Measurements from ENCODE around the gene GP2. TPM values are rescaled to one million over a fixed set of nuclear protein-coding genes. Genes with fewer than 3 reads are reported as not detected.
A peak's percentile ranks its signal among the peaks of the same experiment; 100 is the strongest.

The GP2 gene
- polyA plus RNA-seq, 3 donors, result not detected

DNA sequence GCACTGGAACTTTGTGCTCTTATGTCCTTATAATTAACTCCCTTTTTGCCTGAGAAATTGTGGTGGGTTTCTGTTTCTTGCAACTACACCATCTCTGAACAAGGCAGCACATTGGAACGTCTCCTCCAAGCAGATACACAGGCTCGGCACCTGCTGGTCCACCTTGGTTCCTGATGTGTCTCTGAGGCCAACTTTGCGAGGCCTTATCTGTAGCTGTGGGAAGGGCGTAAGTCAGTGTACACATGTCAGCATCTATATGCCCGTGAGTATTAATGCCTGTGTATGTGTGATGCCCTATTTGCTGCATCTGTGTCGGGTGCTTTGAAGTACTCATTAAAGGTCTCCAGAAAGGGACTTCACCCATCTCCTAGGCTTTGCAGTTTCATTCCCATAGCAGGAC is 17.5 kb downstream of the GP2 start:
- H3K9me3 ChIP-seq (replicated peaks in 1 of 2; ENCODE audit: control insufficient read depth in 1 of 2, insufficient read depth in 1 of 2, low read length in 2 of 2), result no peaks in the 10 kb centered on the region
- TF ChIP-seq, protein P1, sequence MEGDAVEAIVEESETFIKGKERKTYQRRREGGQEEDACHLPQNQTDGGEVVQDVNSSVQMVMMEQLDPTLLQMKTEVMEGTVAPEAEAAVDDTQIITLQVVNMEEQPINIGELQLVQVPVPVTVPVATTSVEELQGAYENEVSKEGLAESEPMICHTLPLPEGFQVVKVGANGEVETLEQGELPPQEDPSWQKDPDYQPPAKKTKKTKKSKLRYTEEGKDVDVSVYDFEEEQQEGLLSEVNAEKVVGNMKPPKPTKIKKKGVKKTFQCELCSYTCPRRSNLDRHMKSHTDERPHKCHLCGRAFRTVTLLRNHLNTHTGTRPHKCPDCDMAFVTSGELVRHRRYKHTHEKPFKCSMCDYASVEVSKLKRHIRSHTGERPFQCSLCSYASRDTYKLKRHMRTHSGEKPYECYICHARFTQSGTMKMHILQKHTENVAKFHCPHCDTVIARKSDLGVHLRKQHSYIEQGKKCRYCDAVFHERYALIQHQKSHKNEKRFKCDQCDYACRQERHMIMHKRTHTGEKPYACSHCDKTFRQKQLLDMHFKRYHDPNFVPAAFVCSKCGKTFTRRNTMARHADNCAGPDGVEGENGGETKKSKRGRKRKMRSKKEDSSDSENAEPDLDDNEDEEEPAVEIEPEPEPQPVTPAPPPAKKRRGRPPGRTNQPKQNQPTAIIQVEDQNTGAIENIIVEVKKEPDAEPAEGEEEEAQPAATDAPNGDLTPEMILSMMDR (IDR thresholded peaks at IDR 0.05), result no peak
- no peaks in the 10 kb centered on the region for H3K4me1 ChIP-seq (ENCODE audit: control insufficient read depth in 1 of 2, insufficient read depth in 2 of 2, low read length in 2 of 2)
- no peaks in the 10 kb centered on the region for H3K36me3 ChIP-seq (replicated peaks in 1 of 2; ENCODE audit: control insufficient read depth in 1 of 2, insufficient read depth in 2 of 2, low read length in 2 of 2)
- Mint-ChIP-seq H3K4me3 (no peak overlapping the region), H3K9me3 (peaks cover 0 to 2% (median 0%) of the 10 kb centered on the region in 7 donors), H3K27me3 (ENCODE audit: low read depth in 3 of 3) (peaks cover 3 to 6% (median 4%) of the 10 kb centered on the region in 3 donors), H3K27ac (no peak overlapping the region), H3K36me3 (no peaks in the 10 kb centered on the region), H3K4me1 (no peaks in the 10 kb centered on the region)
- no peak for DNase-seq
- no peak overlapping the region for H3K9ac ChIP-seq (ENCODE audit: insufficient read depth, low read length, poor library complexity, severe bottlenecking)
- no peak overlapping the region for H3K4me3 ChIP-seq (replicated peaks in 1 of 3; ENCODE audit: low read depth in 2 of 3, low read length in 3 of 3)
- intact Hi-C loops (cut with micrococcal nuclease), result no loop called here
- H4K20me1 ChIP-seq (ENCODE audit: insufficient read depth, low read length), result no peaks in the 10 kb centered on the region
- H3K79me2 ChIP-seq (ENCODE audit: insufficient read depth, low read length), result no peaks in the 10 kb centered on the region
- no peak overlapping the region for H3K4me2 ChIP-seq (replicated peaks; ENCODE audit: extremely low read depth, low read length, poor library complexity, severe bottlenecking)
- H3K27me3 ChIP-seq (ENCODE audit: control insufficient read depth in 2 of 2, insufficient read depth in 2 of 2, low read length in 2 of 2), result no peaks in the 10 kb centered on the region
- WGBS (ENCODE audit: insufficient coverage), result 90% methylated on average over 5 of the region's 6 CpGs
- no peak overlapping the region for H2AFZ ChIP-seq (ENCODE audit: insufficient read depth, low read depth, low read length, poor library complexity, severe bottlenecking)
- H3K27ac ChIP-seq (ENCODE audit: low read depth in 1 of 2, low read length in 2 of 2), result no peak overlapping the region

- Mint-ChIP-seq H3K4me3 (no peak overlapping the region), H3K27ac (peak overlapping the region in 1 of 7 donors; percentile 19), H3K4me1 (no peaks in the 10 kb centered on the region), H3K36me3 (no peaks in the 10 kb centered on the region), H3K9me3 (peaks cover 0 to 2% (median 0%) of the 10 kb centered on the region in 7 donors), H3K27me3 (ENCODE audit: low read depth in 3 of 3) (peaks cover 3 to 6% (median 4%) of the 10 kb centered on the region in 3 donors)
- intact Hi-C loops (cut with micrococcal nuclease), result no loop called here
- DNase-seq, result no peak
- no peaks in the 10 kb centered on the region for H4K20me1 ChIP-seq (ENCODE audit: insufficient read depth, low read length)
- H3K9ac ChIP-seq (ENCODE audit: insufficient read depth, low read length, poor library complexity, severe bottlenecking), result no peak overlapping the region
- no peak overlapping the region for H2AFZ ChIP-seq (ENCODE audit: insufficient read depth, low read depth, low read length, poor library complexity, severe bottlenecking)
- no peaks in the 10 kb centered on the region for H3K9me3 ChIP-seq (replicated peaks in 1 of 2; ENCODE audit: control insufficient read depth in 1 of 2, insufficient read depth in 1 of 2, low read length in 2 of 2)
- no peaks in the 10 kb centered on the region for H3K27me3 ChIP-seq (ENCODE audit: control insufficient read depth in 2 of 2, insufficient read depth in 2 of 2, low read length in 2 of 2)
- H3K36me3 ChIP-seq (replicated peaks in 1 of 2; ENCODE audit: control insufficient read depth in 1 of 2, insufficient read depth in 2 of 2, low read length in 2 of 2), result no peaks in the 10 kb centered on the region
- WGBS (ENCODE audit: insufficient coverage), result no CpG with 5 or more reads among the region's 4 CpGs
- H3K4me2 ChIP-seq (replicated peaks; ENCODE audit: extremely low read depth, low read length, poor library complexity, severe bottlenecking), result no peak overlapping the region
- no peaks in the 10 kb centered on the region for H3K4me1 ChIP-seq (ENCODE audit: control insufficient read depth in 1 of 2, insufficient read depth in 2 of 2, low read length in 2 of 2)
- TF ChIP-seq, protein P1 (IDR thresholded peaks at IDR 0.05), result no peak
- H3K4me3 ChIP-seq (replicated peaks in 1 of 3; ENCODE audit: low read depth in 2 of 3, low read length in 3 of 3), result no peak overlapping the region
- no peaks in the 10 kb centered on the region for H3K79me2 ChIP-seq (ENCODE audit: insufficient read depth, low read length)
- H3K27ac ChIP-seq (ENCODE audit: low read depth in 1 of 2, low read length in 2 of 2), result no peak overlapping the region
These were observed 18.3 kb downstream of the GP2 start for GRCh38 chr16:20308801-20309590.
